ENCODE results near the gene PTGES.

The PTGES gene

GRCh38 chr9:129740174-129740573, 12.7 kb downstream of the PTGES start:
- DNase-seq: no peak

- DNase-seq: no peak
Observed at GRCh38 chr9:129739432-129739831, 13.4 kb downstream of the PTGES start.

DNA sequence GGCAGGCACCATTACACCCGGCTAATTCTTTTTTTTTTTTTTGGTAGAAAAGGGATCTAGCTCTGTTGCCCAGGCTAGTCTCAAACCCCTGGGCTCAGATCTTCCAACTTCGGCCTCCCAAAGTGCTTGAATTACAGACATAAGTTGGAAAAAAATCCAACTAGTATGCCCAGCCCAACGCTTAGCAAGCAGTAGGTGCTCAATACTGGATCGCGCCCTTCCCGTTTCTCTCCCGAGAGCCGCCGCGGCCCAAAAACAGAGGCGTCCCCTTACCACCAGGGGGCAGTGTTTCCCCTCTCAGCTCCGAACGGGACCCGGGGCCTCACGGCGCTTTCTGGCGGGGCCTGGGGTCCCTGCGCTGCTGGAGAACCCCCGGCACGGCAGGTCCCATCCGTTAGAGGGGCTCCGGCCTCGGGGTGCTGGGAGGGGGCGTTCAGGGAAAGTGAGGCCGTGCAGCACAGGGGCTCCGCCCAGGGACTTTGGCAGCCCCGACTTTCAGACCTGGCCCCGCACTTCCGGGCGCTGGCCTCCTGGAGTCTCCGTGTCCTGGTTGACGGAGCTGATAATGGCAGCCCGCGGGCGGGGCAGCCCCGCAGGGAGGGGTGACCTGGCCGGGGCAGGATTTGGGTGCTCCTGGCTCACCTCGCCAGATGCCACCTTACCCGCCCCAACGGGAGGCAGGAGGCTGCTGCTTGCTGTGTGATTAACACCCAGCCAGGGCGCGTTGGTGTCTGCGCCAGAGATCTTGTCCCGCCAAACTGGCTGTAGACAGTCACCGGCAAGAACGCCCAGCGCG, 15.2 kb downstream of the PTGES start:
- peak; percentile 81 for DNase-seq

DNA sequence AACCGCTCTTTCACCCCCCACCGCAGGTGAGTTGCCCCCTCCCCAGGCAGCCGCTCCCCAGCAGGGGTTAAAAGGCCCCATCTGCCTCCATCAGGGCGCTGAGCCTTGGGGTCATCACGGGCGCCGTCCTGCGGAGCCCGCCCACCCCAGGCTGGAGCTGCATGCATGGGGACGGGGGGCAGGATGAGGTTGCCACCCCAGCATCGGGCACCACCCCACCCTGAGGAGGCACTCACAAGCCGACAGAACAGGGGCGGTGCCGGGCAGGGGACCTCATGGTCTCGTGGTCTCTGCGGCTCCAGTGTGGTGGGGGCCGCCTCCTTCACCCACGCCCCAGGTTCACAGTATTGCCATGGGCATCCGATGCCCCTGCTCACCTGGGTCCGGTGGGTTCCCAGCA, 16.5 kb downstream of the PTGES start:
- DNase-seq: no peak

DNA sequence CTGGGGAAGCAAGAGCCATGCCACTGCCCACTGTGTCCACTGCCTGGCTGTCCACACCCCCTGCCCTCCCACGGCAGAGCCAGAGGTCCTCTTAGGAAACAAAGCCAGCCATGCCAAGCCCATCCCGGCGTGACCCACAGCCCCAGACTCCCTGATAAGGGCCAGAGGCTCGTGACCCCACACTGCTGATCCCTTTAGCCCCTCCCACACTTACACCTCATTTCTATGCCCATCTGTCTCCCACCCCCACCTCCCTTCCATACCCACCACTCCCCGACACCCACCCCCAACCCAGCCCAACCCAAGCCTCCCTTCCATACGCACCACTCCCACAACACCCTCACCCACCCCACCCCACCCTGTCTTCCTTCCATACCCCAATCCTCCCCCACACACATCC, 17.3 kb downstream of the PTGES start:
- no peak for DNase-seq

DNA sequence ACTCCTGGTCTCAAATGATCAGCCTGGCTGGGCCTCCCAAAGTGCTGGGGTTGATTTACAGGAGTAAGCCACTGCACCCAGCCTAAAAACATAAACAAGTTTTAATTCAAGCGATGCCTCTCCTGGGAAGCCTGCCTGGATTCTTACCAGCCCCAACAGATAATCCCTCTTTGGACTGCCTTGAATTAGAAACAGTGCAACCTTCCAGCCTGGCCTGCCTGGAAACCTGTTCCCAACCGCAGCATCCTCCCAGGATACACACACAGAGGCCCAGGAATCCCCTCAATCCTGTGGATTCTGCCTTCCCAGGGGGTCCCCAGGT, 19.2 kb downstream of the PTGES start:
- DNase-seq: no peak

DNA sequence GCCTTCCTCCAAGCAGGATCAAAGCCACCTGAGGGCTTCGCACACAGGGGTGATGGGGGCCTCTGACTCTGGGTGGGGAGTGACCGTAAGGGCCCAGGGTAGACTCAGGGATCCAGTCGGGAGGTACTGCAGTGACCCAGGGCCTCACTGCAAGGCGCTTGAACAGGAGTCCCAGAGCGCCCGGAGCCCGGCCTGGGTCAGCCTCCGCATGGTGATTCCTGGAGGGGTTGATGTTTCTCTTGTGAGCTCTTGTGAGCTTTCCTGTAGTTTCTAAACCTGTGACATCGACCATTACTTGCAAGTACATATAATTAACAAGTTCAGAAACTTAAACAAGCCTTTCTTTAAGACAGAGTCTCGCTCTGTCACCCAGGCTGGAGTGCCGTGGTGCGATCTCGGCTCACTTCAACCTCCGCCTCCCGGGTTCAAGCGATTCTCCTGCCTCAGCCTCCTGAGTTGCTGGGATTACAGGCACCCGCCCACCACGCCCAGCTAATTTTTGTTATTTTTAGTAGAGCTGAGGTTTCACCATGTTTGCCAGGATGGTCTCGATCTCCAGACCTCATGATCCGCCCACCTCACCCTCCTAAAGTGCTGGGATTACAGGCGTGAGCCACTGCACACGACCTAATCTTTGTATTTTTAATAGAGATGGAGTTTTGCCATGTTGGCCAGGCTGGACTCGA, 19.8 kb downstream of the PTGES start:
- no peak for DNase-seq

DNA sequence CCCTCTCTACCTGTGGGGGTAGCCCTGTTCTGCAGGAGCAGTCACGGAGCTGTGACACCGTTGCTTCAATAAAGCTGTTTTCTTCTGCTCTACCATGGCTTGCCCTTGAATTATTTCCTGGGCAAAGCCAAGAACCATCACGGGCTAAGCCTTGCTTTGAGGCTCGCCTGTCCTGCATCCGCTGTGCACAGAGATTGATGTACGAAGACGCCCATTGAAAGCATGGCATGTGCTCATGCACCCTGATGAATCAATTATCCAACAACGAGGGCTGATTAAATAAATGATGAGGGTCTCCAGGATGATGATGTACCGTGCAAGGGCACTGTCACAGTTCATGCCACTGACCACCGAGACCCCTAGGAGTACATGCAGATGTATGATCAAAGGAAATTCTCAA, 20.7 kb downstream of the PTGES start:
- DNase-seq: no peak

- DNase-seq: no peak
Observed at GRCh38 chr9:129731477-129732085, 21.3 kb downstream of the PTGES start.

DNA sequence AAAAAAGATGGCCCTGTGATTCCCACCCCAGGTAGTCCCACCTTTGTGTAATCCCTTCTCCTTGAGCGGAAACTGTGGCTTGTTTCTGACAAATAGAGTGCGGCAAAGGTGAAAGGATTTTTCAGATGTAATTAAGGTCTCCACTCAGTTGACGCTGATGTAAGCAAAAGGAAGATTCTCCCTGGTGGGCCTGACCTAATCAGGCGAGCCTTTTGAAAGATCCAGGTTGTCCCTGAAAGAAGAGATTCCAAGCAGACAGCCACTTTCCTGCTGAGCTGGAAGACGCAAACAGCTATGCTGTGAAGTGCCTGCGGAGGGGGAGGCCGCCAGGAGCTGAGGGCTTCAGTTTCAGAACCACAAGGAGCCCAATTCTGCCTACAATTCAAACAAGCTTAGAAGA, 24.1 kb downstream of the PTGES start:
- DNase-seq: no peak

DNA sequence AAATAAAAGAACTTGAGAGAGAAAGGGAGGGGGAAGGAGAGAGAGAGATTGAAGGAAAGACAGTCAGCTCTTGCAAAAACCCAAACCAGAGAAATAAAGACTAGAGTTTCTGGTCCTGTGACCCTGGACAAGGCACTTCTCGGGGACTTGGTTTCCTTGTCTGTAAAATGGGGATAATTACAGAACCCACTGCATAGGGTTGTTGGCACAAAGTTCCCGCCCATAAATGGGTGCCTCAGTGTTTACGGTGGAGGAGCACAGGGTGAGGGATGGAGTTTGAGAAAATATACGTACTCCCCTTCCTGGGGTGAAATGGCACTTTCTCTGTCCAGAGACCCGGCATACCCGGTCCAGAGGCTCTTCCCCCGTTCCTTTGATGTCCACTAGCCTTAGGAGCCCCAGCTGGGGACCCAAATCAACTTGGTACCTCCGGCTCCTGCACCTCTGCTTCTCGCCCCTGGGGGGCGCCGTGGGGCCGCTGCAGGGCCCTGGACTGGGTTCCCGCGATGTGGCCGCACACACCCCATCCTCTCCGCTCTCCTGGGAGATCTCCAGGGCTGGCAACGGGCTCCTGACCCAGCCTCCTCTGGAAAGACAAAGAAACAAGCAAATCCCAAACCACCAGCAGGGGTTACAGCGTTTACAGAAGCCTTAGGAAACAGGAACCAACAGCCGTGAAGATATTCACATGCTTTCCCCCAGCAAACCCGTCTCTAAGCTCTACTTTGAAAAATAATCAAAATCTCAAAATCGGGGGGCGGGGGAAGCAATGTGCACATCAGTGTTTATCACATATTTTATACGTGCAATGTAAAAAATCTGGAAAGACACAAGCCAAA, 26.3 kb downstream of the PTGES start:
- DNase-seq: peak; percentile 69

DNA sequence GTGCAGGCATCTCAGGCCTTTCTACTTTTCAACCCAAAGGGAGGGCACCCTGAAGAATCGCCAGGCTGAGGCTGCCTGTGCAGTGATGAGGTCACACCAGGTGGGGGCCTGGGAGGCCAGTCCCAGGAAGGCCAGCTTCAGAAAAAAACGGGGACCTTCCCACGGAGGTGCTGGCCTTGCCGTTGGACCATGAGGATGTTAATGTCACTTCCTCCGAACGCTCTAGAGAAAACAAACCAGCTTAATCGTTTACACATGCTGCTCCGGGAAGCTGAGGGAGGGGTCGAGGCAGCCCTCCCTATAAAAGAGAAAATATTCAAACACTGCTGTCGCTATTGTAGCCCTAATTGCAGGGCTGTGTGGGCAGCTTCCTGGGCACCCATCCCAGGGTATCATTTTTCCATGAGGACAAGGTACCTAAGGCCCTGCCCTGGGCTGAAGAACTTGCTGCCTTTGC, 27.0 kb downstream of the PTGES start:
- DNase-seq: no peak

GRCh38 chr9:129724456-129725190, 28.2 kb downstream of the PTGES start:
- DNase-seq: no peak

DNA sequence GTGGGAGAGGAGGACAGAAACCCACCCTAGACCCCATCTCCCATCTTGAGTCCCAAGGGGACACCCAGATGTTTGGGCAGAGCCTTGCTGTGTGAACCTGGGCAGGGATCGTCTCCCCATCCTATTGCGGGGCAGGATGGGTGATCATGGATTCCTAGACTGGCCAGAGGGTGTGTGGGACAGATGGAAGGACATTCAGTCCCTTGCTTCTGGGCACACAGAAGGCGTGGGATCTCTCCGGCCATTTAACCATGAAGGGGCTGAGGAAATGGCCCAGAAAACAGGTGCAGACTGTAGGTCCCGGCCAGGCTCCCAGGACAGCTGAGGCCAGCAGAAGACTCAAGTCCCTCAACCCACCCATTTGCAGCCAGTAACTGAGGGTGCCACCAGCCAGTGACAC, 29.9 kb downstream of the PTGES start:
- no peak for DNase-seq

DNA sequence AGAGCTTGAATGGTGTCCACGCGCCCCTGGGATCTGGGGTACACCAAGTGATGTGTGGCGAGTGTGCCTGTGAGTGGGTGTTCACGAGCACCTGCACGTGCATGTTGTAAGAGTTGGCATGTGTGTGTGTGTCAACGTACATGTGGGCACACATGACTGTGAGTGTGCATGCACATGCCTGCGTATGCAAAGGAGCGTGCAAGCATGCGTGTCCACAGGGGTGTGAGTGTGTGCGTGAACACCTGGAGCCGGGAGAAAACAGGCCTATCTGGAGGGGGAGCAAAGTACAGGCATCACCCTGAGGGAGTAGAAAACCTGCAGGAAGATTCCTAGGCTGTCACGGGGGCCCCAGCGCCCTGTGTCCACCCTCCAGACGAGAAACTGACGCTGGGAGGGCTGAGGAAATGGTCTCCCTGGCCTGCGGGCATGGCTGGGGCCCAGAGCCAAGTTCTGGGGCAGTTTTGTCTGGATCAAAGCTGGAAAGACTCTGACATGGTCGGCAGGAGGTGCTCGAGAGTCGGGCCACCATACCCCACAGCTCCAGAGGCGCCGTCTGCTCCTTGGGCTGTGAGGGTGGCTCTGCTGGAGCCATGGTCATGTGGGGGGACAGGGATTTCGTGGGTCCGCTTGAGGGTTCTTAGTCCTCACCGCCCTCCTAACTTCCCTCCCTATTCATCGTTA, 31.8 kb downstream of the PTGES start:
- no peak for DNase-seq

GRCh38 chr9:129720181-129720864, 32.5 kb downstream of the PTGES start:
- no peak for DNase-seq

- no peak for DNase-seq
Observed at GRCh38 chr9:129719135-129719534, 33.7 kb downstream of the PTGES start.

DNA sequence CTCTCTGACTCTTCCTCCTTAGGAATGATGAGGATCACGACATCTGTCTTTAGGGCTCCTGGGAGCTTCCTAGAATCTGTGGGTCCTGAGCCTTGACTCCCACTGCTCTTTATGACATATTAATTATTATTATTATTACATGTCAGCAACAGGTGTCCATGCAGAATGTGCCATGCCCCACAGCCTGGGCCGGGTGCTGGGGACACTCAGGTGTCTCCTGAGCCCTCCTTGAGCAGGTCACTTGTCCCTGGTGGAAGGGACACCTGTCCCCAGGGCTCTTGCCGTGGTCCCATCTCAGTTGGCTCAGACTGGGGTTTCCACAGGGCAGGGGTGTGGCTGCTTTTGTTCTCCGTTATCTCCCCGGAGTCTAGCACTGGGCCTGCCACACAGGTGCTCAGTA, 34.2 kb downstream of the PTGES start:
- no peak for DNase-seq

DNA sequence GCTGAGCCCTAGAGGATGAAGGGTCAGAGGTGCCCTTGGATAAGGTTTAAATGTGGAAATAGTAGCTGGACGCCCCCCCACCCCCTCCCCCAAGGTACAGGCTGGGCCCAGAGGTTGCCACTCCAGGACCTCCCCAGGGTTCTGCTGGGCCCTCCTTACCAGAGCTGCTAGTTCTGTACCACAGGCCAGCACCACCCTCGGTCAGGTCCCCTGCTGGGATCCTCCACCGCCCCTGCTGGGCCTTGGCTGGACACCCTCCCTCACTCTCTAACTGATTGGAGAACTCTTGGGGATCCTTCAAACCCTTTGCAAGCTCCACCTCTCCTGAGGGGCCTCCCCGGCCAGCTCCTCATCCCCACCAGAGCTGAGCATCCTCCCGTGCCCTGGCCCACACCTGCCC, 34.9 kb downstream of the PTGES start:
- no peak for DNase-seq

DNA sequence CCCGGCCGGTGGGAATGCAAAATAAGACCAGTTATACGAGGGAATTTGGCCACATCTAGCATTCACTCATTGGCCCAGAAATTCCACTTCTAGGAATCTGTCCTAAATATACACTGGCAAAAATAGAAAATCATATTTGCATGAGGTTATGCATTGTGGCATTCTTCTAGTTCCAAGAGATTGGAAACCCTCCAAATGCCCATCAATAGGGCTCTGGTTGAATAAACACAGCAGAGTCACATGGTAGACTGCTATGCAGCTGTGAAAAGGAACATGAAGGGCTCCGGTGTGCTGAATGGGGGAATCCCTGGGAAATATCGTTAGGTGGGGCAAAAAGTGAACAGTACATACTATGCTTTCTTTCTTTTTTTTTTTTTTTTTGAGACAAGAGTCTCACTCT, 36.8 kb downstream of the PTGES start:
- no peak for DNase-seq

DNA sequence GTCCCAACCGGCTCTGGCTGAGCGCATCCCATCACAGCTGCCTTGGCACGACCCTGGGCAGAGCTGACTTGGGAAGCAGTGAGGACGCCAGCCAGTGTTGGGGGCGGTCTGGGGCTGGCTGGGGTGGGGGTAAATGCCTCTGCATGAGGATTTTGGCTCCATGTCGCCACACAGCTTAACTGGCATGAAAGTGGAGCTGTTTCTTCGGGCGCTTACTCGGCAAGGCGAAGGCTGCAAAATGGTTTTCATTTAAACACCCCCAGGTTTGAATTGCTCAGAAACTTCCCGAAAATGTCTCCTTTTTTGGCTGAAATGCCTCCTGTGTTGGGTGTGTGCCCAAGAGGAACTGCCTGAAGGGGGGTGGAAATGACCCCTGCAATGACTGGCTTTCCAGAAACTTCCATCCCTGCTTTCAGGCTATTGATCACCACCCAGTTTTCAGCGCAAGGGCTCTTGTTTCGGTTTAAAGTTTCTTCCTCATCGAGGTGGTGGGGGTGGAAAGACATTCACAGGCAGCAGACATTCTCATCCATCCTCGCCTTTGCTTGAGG, 38.3 kb downstream of the PTGES start:
- no peak for DNase-seq

All from NCI-H510A treated with DMSO at 0.1 percent for 48 hours (cell line).